AG04450 (cell line): Measurements from ENCODE around the gene FAM20A. TPM values are rescaled to one million over a fixed set of nuclear protein-coding genes. Genes with fewer than 3 reads are reported as not detected.

Experiments used
- CTCF ChIA-PET: fragments of 300-600, 350-600 bp; formaldehyde crosslinking; extraction: SDS; loops from one replicate; lab custom pipeline; 2022; ENCODE audit warnings: antibody characterized with exemption, inconsistent platforms; lab: Charles Lee
- POLR2A ChIA-PET: fragments of 350-600 bp; formaldehyde crosslinking; extraction: SDS; loops from one replicate; lab custom pipeline; 2021; ENCODE audit warnings: antibody characterized with exemption, inconsistent platforms; lab: Yijun Ruan, JAX
- DNase-seq: peaks from one replicate; pipeline ENCODE4 v3.0.0-alpha.2; 2011; ENCODE audit warnings: low read depth, low spot score
- H3K27ac ChIP-seq: one replicate; pipeline ENCODE4 v1.5.1; 2012; ENCODE audit warnings: low read depth, low read length, control low read depth
- H3K27me3 ChIP-seq: one replicate; pipeline ENCODE4 v1.6.0; 2012; ENCODE audit warnings: low read length; ENCODE audit not compliant: control insufficient read depth, insufficient read depth
- H3K4me3 ChIP-seq: 2 replicates; pipeline ENCODE4 v1.5.1; 2011; ENCODE audit warnings: mild to moderate bottlenecking, low read depth, low read length, control low read depth
- H3K9me3 ChIP-seq: 2 replicates; pipeline ENCODE4 v1.5.1; 2012; ENCODE audit warnings: low read length; ENCODE audit not compliant: control insufficient read depth, insufficient read depth
- polyA plus RNA-seq: library from polyadenylated mRNA; depleted of rRNA; stranded (reverse); fragments of >200 nt; gene quantifications from 2 replicates; pipeline ENCODE4 v1.2.3, GENCODE V29; 2011
- TF ChIP-seq, protein P1 (sequence below): IDR thresholded peaks from 2 replicates; pipeline ENCODE4 v1.5.1; 2011; ENCODE audit warnings: low read depth, low read length, control low read depth, inconsistent platforms

FAM20A gene
- polyA plus RNA-seq, 1 experiment: not detected

DNA sequence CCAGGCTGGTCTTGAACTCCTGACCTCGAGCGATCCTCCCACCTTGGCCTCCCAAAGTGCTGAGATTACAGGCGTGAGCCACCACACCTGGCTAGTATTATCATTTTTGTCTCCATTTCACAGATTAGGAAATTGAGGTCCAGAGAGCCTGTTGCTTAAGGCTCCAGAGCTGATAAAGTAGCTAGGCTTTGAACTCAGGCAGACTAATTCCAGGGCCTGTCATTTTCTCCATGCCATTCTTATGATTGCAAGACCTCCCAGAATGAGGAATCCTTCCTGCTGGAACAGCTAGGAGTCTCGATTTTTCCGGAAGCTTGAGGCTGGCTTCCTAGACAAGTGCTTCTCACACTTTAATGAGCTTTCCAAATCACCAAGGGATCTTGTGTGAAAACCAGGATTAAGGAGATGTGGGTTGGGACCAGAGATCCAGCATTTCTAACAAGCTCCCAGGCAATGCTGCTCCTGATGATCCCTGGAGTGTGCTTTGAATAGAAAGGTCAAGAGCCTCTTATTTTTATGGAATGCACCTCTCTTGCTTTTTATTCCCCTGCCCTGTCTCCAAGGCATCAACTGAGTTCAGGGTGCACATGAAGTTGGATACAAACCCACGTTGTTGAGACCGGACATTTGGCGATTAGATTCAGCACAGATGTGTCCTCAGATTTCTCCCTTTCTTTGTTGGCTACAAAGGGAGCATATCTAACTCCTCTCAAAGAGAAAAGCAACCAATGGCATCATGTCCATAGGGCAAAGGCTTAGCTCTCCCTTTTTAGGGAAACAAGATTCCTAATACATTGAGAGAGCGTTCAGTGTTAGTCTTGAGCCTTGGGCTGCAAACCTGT, 40.3 kb upstream of the FAM20A start:
- no peak overlapping the region for H3K4me3 ChIP-seq
- H3K27ac ChIP-seq: no peak overlapping the region
- H3K27me3 ChIP-seq: no peaks in the 10 kb centered on the region
- no peaks in the 10 kb centered on the region for H3K9me3 ChIP-seq
- DNase-seq: no peak
- CTCF ChIA-PET: no interaction called here
- TF ChIP-seq, protein P1, sequence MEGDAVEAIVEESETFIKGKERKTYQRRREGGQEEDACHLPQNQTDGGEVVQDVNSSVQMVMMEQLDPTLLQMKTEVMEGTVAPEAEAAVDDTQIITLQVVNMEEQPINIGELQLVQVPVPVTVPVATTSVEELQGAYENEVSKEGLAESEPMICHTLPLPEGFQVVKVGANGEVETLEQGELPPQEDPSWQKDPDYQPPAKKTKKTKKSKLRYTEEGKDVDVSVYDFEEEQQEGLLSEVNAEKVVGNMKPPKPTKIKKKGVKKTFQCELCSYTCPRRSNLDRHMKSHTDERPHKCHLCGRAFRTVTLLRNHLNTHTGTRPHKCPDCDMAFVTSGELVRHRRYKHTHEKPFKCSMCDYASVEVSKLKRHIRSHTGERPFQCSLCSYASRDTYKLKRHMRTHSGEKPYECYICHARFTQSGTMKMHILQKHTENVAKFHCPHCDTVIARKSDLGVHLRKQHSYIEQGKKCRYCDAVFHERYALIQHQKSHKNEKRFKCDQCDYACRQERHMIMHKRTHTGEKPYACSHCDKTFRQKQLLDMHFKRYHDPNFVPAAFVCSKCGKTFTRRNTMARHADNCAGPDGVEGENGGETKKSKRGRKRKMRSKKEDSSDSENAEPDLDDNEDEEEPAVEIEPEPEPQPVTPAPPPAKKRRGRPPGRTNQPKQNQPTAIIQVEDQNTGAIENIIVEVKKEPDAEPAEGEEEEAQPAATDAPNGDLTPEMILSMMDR: no peak
- POLR2A ChIA-PET: no interaction called here

DNA sequence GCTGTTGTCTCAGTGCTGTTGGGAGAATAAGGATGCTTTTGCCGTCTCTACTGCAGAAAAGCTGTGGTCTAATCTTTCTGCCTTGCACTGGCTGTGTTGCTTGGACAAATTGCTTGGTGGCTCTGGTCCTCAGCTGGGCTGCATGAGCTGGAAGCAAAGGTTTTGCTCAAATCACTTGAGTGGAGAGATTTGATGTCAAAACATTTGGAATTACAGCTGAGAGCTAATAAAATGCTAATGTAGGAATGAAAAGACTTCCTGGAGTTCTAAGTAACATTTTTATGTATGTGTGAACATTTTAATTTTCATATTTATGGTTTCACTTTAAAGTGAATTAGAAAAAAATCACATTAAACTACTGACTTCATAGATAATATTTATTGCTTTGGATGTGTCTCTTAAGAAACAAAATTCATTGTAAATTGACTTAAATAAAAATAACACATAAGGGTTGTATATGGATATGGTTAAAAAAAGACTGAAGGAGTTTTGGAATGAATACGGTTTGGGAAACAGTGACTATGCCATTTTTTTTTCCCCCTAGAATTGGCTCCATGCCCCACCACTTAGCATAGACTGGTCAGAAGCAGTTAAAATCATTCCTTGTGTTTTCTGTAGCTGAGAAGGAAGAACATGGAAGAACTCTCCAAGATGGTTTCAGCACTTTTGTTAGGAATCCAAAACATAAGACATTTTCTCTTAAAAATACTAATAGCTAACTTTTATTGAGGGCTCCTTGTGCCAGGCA, 39.2 kb upstream of the FAM20A start:
- Histone ChIP-seq H3K27ac (no peak overlapping the region), H3K27me3 (no peaks in the 10 kb centered on the region), H3K4me3 (no peak overlapping the region), H3K9me3 (no peaks in the 10 kb centered on the region)
- ChIA-PET CTCF (no interaction called here), POLR2A (no interaction called here)
- TF ChIP-seq, protein P1: no peak
- no peak for DNase-seq

DNA sequence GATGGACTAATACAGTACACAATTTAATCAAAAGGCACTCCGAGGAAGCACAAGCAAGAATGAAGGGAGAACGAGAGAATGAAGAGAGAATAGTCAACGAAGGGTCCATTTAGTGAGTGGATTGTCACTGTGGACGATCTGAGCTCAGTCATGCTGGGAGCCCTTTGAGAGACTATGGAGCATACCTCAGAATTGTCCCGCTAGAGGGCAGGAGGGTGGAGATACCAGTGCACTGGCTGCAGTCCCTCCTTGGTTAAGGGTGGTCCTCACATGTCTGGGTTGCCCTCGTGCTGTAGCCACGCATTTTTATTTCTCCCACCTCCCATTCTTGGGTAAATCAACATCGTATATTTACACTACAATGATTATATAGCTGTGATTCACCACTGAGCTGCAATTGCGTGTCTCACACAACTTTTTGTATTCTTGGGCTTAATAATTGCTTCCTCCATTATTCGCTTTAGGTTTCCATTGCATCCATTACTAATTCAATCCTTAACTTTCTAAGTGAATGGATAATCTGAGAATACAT, 33.2 kb upstream of the FAM20A start:
- Histone ChIP-seq H3K27ac (no peak overlapping the region), H3K4me3 (no peak overlapping the region), H3K27me3 (no peaks in the 10 kb centered on the region), H3K9me3 (no peaks in the 10 kb centered on the region)
- DNase-seq: no peak
- TF ChIP-seq, protein P1: no peak
- POLR2A ChIA-PET: no interaction called here
- CTCF ChIA-PET: no interaction called here

DNA sequence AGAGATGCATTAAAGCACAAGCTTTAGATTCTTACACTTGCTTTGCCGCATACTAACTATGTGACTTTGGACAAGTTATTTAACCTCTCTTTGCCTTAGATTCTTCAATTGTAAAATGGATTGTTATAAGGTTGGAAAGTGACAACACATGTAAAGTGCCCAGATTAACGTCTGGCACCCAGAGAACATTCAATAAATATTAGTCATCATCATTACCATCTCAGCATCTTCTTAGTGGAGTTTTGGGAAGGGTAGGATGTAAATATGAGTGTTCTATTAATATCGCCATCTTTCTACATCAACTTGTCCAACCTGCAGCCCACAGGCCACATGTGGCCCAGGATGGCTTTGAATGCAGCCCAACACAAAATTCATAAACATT, 27.4 kb upstream of the FAM20A start:
- no peak for DNase-seq
- ChIA-PET CTCF (interaction anchor here (0.5 to 1.1 kb wide), 2 partner anchors 94 to 126 kb away, joined by 3 to 5 read pairs; no protein-coding TSS in a partner anchor), POLR2A (interaction anchor here (0.7 kb wide), 1 partner anchor 16 kb away, joined by 3 read pairs; no protein-coding TSS in a partner anchor)
- H3K27ac ChIP-seq: no peak overlapping the region
- H3K27me3 ChIP-seq: peaks cover 2% of the 10 kb centered on the region
- no peaks in the 10 kb centered on the region for H3K9me3 ChIP-seq
- TF ChIP-seq, protein P1: no peak
- H3K4me3 ChIP-seq: no peak overlapping the region
